Measurements from ENCODE around the gene SGMS1.
"Not testable (repeated sequence)": the region's sequence is repeated elsewhere in the genome, so short reads cannot be mapped to it uniquely, and the experiment has no call there.

SGMS1 gene

DNA sequence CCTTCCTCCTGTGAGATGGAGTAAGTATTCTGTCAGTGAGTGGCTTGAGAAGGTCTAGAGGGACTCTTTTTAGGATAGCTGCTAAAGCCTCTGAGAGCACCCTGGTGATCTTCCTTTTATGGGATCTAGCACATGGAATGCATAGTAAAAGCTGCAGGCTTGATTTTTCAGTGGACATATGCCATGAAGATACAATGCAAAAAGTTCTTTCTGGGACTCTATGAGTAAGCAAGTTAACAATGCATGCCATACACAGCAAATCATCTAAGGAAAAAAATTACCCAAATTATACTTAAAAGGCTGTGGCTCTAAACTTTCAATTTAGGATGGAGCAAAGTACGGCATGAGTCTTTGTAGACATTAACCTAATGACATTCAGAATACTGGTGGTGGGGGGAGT, 154.5 kb downstream of the SGMS1 start:
- no peak for DNase-seq (ENCODE audit: low spot score)

DNA sequence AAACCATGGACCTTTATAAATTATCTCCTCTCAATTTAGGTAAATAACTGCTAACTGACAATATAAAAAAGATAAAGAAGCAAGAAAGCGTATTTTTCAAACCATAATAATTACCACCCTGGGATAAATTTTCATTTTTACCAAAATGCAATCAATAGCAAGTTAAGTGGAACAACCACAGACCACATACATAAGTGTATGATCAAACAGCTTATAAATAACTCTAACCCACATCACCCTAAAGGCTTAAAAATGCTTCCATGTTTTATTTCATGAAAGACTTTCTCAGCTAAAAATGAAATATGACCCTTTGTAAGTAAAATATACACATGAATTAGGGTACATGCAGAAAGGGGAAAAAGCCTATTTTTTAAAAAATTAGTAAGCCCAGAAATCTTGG, 156.5 kb downstream of the SGMS1 start:
- no peak for DNase-seq (ENCODE audit: low spot score)

DNA sequence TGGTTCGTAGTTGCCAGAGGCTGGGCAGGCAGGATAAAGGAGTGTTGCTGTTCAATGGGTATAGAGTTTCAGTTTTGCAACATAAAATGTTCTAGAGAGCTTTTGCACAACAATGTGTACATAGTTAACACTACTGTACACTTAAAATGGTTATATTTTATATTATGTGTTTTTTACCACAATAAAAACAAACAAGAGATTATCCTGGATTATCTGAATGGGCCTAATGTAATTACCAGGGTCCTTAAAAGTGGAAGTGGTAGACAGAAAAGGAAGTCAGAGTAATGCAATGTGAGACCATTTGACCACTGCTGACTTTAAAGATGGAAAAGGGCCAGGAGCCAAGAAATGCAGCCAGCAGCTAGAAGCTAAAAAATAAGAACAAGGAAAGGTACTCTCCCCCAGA, 159.7 kb downstream of the SGMS1 start:
- DNase-seq (ENCODE audit: low spot score), result no peak

DNA sequence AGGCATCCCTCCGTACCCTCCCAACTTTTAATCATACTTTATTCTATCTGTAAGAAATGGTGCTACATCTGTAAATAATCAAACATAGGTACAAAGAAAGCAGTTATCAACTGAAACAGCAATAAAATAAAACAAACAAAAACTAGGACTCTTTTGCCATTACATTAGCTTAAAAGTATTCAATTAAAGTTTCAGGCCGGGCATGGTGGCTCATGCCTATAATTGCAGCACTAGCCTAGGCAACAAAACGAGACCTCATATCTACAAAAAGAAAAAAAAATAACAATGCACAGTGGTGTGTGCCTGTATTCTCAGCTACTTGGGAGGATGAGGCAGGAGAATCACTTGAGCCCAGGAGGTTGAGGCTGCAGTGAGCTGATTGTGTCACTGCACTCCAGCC, 161.9 kb downstream of the SGMS1 start:
- DNase-seq (ENCODE audit: low spot score), result no peak

DNA sequence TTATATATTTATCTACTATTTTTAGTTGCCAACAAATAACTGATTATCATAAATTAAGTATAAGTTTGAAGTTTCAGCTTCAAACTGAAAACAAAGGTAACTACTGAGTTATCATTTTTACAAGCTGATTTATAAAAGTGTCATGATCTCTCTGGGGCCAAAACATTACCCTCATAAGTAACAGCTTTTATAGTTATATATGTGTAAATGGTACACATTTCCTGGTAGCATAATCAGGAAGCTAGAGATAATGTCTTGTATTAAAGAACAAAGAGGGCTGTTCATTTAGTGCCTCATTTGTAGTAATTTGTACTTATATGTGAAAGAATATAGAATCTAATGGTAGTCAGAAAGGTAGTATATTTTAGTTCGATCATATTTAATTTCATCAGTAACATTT, 162.6 kb downstream of the SGMS1 start:
- no peak for DNase-seq (ENCODE audit: low spot score)

DNA sequence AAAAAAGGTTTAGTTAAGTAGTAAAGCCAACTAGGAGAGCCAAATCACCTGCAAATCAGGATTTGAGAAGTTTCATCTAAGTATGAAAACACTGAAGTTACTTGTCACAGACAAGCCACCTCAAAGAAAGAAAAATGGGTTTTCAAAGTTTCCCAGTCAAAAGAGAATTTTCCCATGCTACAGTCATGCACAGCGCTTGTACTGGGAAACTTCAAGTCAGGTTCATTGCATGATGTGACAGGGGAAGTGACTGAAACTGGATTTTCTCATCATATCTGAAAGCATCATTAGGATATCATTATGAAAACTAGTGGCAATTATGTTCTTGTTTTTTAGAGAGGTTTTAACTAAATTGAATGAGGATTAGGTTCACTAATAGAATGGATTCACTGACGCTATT, 167.0 kb downstream of the SGMS1 start:
- DNase-seq (ENCODE audit: low spot score), result no peak

DNA sequence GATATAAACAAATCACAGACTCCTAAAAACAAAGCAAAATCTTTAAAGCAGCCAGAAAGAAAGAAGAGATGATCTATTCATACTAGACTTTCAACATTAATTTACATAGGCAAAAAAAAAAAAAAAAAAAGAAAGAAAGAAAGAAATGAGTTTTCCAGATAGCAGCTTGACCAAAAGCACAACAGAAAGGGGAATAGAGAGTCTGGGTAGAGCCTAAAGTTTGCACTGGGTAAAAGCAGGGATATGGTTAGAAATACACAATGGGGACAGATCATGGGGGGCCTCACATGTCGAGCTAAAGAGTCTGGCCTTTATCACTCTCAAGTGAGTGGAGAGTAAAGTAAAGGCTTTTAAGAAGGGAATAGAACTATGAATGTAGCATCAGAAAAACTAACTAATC, 169.8 kb downstream of the SGMS1 start:
- DNase-seq (ENCODE audit: low spot score), result no peak

DNA sequence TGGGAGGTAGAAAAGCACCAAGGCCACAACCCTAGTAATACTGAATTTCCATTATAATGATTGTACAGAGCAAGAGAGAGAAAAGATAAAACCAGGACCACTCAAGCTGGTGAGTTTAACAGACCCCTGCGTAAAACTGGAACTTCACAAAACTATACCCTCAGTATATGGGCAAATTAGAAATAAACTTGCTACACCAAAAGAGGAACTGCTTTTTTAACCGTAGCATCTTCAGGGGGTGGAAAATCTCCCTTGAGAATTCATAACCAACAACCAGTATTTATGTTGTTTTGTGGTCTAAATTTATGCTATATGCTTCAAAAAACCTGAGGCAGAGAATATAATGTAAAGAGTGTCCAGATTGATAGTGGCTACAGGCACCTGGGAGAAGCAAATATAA, 171.2 kb downstream of the SGMS1 start:
- DNase-seq (ENCODE audit: low spot score), result no peak

DNA sequence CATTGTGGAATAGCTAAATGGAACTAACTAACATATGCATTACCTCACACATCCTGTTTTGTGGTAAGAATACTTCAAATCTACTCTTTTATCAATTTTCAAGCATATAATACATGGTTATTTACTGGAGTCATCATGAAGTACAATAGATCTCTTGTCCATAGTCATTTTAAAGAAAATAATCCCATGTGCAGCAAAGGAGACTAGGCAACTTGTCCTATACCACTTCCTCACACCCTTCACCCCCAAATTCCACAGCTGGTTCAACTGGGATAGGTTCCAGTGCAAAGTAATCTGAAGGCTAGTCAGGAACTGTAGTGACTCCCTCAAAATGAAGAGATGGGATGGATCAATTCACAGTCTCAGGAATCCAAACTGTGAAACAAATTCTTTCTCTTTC, 176.1 kb downstream of the SGMS1 start:
- no peak for DNase-seq (ENCODE audit: low spot score)

DNA sequence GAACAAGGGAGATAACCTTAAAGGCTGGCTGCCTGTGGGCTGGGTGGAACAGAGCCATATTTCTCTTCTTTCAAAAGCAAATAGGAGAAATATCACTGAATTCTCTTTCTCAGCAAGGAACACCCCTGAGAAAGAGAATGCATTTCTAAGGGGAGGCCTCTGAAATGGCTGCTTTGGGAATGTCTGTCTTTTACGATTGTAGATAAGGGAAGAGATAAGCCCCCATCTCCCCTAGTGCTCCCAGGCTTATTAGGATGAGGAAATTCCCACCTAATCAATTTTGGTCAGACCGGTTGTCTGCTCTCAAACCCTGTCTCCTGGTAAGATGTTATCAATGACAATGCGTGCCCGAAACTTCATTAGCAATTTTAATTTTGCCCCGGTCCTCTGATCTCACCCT, 178.0 kb downstream of the SGMS1 start:
- DNase-seq (ENCODE audit: low spot score), result not testable (repeated sequence)

DNA sequence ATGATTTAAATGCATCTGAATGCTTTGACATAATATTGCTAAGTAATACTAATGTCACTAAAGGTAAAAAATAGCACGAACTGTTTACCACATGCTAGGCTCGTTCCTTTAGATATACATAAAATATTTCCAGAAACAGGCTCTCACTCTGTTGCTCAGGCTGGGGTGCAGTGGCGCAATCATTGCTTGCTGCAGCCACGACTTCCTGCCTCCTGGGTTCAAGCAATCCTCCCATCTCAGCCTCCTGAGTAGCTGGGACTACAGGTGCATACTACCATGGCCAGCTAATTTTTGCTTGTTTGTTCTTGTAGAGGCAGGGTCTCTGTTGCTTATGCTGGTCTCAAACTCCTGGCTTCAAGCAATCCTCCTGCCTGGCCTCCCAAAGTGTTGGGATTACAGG, 183.3 kb downstream of the SGMS1 start:
- DNase-seq (ENCODE audit: low spot score), result no peak

DNA sequence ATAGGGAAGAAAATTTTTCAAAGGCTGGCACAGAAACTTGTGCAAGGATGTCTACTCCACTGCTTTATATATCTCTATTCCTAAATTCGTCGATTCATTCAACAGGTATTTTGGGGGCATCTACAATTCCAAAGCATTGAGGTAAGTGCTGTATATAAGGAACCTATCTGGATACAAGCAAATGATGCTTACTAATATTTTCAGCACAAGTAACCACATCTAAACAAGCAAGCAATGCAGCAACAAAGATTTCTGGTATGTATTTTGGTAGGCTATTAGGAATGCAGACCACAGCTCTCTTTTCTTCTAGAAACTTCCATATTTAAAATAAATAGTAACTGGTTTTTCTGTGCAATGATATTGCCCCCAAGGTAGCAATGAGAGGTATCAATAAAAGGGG, 183.9 kb downstream of the SGMS1 start:
- DNase-seq (ENCODE audit: low spot score), result no peak

DNA sequence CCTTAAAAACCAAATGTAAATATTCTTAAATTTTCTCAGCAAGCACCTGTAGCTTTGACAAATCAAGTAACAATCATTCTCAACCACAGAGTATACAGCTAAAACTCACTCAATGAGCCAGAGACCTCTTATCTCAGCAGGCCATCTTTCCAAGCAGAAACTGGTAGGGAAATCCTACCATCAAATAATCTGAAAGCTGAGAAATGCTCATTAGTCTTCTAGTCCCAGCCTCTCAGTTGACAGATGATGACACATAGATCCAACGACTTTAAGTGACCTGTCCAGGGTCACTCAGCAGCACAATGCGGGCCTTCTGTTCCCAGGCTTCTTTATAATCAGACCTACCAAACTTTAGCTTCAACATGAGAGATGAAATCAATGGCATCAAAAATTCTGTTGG, 184.6 kb downstream of the SGMS1 start:
- no peak for DNase-seq (ENCODE audit: low spot score)

DNA sequence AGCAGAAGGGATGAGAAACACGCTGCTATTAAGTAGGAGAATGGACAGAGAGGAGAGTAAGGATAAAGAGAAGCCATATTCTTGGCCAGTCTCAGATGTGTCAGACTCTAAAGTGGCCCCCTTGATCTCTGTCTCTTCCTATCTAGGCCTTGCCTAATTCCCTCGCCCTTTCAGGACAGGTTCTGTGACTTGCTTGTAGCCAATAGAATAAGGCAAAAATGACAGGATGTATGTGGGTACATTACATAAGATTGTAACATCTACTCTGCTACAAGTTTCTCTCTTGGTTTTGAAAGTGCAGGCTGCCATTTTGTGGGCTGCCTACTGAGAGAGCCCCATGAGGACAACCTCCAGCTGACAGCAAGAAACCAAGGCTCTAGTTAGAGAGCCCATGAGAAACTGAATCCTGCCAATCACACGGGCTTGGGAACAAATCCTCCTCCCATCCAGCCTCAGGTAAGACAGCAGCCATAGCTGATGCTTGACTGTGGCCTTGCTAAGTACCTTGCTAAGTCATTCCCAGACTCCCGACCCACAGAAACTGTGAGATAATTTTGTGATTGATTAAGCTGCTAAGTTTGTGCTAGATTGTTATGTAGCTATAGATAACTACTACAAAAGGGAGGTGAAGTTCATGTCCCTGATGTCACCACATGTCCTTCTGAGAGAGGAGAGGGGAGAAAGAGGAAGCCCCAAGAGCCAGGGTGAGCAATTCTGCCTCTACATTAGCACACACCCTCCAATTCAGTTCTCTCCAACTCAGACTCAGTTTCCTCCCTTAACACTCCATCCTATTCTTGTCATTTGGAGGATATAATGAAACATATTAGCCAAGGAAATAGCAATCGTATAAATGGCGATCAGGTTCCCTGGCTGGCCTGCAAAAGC, 185.5 kb downstream of the SGMS1 start:
- no peak for DNase-seq (ENCODE audit: low spot score)

DNA sequence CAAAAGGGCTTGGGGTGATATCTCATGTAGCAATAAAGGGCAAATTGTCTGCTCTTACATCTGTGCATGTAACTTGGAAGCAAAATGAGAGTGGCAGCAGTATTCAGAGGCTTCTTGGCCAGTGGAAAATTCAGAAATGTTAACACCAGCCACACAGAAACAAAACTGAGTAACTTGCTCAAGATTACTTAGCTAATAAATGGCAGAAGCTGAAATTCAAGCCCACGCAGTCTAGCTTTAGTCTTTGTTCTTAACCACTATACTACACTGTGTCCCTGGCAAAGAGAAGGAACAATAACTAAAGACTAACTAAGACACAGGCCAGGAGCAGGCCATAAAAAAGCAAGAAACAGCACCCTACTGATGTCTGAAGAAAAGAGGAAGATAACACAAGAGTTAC, 186.5 kb downstream of the SGMS1 start:
- no peak for DNase-seq (ENCODE audit: low spot score)

DNA sequence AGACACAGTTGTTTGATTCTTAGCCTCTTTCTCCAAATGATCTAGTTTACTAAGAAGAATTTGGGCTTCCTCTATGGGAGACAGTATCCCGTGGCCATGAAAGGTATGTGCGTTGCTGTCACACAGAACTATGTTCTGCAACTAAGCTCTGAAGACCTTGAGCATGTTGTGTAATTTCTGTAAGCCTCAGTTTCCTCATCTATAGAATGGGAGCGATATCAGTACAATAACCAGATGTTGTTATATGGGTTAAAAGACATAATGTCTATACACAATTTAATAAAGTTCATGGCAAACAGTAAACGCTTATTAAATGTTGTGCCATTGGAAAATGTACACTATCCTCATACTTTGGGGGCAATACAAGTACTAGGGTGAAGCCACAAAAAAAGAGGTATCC, 187.0 kb downstream of the SGMS1 start:
- DNase-seq (ENCODE audit: low spot score), result no peak

DNA sequence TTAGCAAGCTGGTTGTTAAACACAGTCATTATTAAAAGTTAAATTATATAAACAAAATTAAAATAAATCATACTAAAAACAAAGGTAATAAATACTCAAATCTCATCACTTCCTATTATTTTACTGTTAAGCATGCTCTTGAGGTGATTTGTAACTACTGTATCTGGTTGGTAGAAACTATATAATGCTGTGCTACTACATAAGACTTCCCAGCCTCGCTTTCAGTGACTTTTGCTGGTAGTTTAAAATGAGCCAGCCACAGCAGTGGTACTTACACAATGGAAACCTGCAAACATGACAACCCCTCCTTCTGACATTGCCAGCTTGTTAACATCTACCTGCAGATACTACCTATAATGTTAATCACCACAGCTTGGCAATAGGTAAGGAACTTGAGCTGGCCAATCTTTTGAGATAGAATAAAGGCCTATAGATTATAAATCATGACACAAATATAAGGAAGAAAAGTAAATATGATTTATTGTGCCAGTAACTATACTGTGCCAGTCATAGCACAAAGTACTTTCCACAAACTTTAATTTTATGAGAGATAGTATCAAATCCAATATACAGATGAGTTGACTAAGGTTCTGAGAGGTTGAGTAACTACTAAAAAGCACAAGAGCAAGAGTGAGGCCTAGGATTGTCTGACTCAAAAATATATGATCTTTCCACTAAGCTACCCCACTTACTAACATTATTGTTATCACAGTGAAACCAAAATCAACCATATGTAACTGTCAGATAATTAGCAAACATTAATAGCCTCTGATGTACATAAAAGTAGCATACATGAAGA, 191.3 kb downstream of the SGMS1 start:
- DNase-seq (ENCODE audit: low spot score), result no peak

DNA sequence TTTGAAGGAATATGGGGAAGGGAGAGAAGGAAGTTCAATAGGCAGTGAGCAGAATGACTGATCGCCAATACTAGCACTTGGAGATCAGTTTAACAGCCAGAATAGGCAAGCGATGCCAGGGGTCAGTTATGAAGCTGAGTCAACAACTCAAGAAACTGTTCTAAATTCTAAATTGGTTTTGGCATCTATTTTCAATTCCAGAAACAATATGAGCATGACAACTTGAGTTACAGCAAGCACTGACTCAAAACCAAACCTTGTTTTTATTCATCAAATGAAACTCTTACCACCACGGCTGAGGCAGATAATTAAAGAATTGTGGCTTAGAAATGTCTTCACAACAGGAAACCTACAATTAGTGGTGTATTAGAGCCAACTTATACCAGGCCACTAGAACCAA, 192.0 kb downstream of the SGMS1 start:
- DNase-seq (ENCODE audit: low spot score), result no peak

DNA sequence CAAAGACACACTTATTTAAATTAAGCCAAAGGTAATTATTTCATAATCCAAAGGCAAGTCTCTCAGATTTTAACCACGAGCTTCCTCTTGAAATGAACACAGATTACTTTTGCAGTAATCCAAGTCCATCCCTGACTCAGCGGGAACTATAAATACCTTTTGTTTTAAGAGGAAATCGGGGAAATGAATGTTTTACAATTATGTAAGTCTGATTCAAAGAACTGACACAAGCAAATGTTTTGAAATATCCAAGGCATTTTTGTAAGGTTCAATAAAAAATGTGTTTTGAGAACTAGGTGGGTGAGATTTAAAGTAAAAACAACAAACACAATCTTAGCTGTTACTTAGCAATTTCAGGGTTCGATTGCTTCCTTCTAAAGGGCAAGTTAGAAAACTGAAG, 192.6 kb downstream of the SGMS1 start:
- DNase-seq (ENCODE audit: low spot score), result no peak

DNA sequence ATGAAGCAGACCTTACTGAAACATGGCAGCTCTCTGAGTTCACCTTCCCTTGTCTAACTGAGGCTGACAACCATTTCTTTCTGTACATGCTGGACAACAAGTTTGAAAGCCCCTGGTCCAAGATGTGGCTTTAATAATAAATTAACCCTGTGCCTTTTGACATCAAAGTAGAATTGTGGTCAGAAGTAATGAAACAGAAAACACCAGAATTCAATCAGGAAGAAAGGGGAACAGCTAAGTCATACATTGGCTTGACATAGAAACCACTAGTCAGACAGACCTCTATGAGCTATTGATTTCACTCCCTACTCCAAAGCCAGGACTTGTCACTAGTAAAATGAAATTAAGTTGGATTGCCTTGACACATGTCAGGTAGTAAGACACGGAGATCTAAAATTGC, 197.3 kb downstream of the SGMS1 start:
- DNase-seq (ENCODE audit: low spot score), result no peak

DNA sequence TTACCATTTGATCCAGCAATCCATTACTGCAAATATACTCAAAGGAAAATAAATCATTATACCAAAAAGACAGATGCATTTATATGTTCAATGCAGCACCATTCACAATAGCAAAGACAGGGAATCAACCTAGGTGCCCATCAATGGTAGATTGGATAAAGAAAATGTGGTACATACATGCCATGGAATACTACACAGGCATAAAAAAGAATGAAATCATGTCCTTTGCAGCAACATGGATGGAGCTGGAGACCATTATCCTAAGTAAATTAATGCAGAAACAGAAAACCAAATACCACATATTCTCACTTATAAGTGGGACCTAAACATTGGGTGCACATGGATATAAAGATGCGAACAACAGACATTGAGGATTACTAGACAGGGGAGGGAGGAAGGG, 198.5 kb downstream of the SGMS1 start:
- DNase-seq (ENCODE audit: low spot score), result not testable (repeated sequence)

DNA sequence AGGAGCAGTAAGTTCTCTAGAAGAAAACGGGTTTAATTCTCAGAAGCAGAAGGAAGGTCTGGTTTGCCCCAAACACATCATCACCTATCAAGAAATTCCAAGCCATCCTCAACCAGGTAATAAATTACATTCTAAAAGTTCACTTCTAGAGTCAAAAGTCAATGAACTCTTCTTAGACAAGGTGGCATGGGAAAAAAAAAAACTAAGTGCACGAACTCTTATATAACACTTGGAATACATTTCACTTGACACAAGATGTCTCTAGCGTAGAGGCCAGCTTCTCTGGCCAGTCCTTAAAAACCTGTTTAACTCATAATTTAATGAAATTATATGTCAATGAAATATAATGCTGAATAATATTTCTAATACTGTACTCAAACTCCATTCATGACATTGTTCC, 200.3 kb downstream of the SGMS1 start:
- DNase-seq (ENCODE audit: low spot score), result no peak

DNA sequence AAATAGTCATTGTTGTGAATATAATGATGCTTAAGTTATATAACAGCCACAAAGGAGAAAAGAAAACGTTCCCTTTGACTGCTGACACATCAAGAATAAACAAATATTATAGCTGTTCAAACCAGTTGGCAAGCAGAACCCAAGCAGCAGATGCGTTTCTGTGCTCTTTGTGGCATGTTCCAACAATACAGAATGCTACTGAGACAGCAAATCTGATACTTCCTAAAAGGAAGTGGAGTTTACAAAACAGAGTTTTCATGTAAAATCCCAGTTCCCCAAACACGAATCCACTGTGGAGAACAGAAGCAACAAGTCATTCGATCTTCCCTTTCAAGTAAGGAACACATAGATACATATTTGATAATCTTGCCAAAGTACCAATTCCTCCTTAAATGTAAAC, 201.5 kb downstream of the SGMS1 start:
- DNase-seq (ENCODE audit: low spot score), result no peak

All from iPS-NIHi11 (cell line).